HEK293T (cell line): ENCODE measurements around the gene VSTM4.

ENCODE experiments used
- CTCF ChIA-PET: fragments of 350-600 bp; formaldehyde crosslinking; extraction: SDS; loops from one replicate; lab custom pipeline; 2021; ENCODE audit warnings: antibody characterized with exemption, inconsistent platforms; lab: Yijun Ruan, JAX
- POLR2A ChIA-PET: fragments of 350-600 bp; formaldehyde crosslinking; extraction: SDS; loops from one replicate; lab custom pipeline; 2020; ENCODE audit warnings: antibody characterized with exemption, inconsistent platforms; lab: Yijun Ruan, JAX
- DNase-seq: peaks from one replicate; pipeline ENCODE4 v3.0.0; 2012; ENCODE audit warnings: mixed read lengths; ENCODE audit errors: extremely low spot score
- ARNT ChIP-seq: fragments of 450-650 bp; IDR thresholded peaks from 2 replicates; pipeline ENCODE4 v1.6.1; 2017; ENCODE audit warnings: mild to moderate bottlenecking
- BHLHE40 ChIP-seq: fragments of 450-650 bp; IDR thresholded peaks from 2 replicates; pipeline ENCODE4 v1.6.1; 2016; ENCODE audit warnings: mild to moderate bottlenecking, moderate library complexity, borderline replicate concordance
- CTBP1 ChIP-seq: fragments of 450-650 bp; IDR thresholded peaks from 2 replicates; pipeline ENCODE4 v1.6.1; 2016; ENCODE audit warnings: borderline replicate concordance
- ELF4 ChIP-seq: fragments of 450-650 bp; IDR thresholded peaks from 2 replicates; pipeline ENCODE4 v1.6.1; 2017; ENCODE audit warnings: antibody characterized with exemption
- FOXA1 ChIP-seq: fragments of 450-650 bp; IDR thresholded peaks from 2 replicates; pipeline ENCODE4 v1.6.1; 2016; ENCODE audit warnings: mild to moderate bottlenecking
- FOXK2 ChIP-seq: fragments of 450-650 bp; IDR thresholded peaks from 2 replicates; pipeline ENCODE4 v1.6.1; 2016; ENCODE audit warnings: mild to moderate bottlenecking
- FOXM1 ChIP-seq: fragments of 450-650 bp; IDR thresholded peaks from 2 replicates; pipeline ENCODE4 v1.6.1; 2017; ENCODE audit warnings: mild to moderate bottlenecking, borderline replicate concordance
- HDGF ChIP-seq: fragments of 450-650 bp; IDR thresholded peaks from 2 replicates; pipeline ENCODE4 v1.6.1; 2017; ENCODE audit warnings: antibody characterized with exemption, borderline replicate concordance
- L3MBTL2 ChIP-seq: fragments of 450-650 bp; conservative IDR thresholded peaks from 2 replicates; pipeline ENCODE4 v1.6.1; 2016; ENCODE audit warnings: mild to moderate bottlenecking
- LEF1 ChIP-seq: fragments of 450-650 bp; IDR thresholded peaks from 2 replicates; pipeline ENCODE4 v1.6.1; 2017; ENCODE audit warnings: mild to moderate bottlenecking, borderline replicate concordance
- NFRKB ChIP-seq: fragments of 450-650 bp; IDR thresholded peaks from 2 replicates; pipeline ENCODE4 v1.6.1; 2016; ENCODE audit warnings: mild to moderate bottlenecking, moderate library complexity
- SP1 ChIP-seq: fragments of 450-650 bp; IDR thresholded peaks from 2 replicates; pipeline ENCODE4 v1.6.1; 2017
- SUZ12 ChIP-seq: fragments of 450-650 bp; IDR thresholded peaks from 2 replicates; pipeline ENCODE4 v1.6.1; 2016; ENCODE audit warnings: mild to moderate bottlenecking
- TARDBP ChIP-seq: fragments of 450-650 bp; IDR thresholded peaks from 2 replicates; pipeline ENCODE4 v1.6.1; 2016
- ZNF384 ChIP-seq: fragments of 450-650 bp; IDR thresholded peaks from 2 replicates; pipeline ENCODE4 v1.6.1; 2016
- TF ChIP-seq, protein P1 (sequence below): fragments of 450-650 bp; IDR thresholded peaks from 2 replicates; pipeline ENCODE4 v1.6.1; 2016

Gene VSTM4

DNA sequence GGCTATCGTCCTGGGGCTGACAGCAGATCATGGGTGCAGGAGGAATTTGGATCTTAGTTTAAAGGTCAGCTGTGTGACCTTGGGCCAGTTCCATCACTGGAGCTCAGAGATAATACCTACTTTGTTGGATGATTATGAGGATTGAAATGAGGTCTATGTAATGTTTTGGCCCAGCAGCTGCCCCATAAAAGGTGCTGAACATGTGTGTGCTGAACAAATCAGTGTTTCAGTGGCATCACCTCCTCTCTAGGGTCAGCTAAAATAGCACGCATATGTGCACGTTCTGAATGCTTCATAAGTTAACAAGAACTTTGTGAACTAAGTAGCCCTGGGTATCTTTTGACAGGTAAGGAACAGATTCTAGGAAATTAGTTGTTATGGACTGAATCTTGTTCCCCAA, 90.8 kb downstream of the VSTM4 start:
- POLR2A ChIA-PET = no interaction called here
- CTCF ChIA-PET = no interaction called here
- no peak for TF ChIP-seq SUZ12
- TF ChIP-seq ELF4 = no peak
- no peak for TF ChIP-seq NFRKB
- TF ChIP-seq CTBP1 = no peak
- TF ChIP-seq, protein P1, sequence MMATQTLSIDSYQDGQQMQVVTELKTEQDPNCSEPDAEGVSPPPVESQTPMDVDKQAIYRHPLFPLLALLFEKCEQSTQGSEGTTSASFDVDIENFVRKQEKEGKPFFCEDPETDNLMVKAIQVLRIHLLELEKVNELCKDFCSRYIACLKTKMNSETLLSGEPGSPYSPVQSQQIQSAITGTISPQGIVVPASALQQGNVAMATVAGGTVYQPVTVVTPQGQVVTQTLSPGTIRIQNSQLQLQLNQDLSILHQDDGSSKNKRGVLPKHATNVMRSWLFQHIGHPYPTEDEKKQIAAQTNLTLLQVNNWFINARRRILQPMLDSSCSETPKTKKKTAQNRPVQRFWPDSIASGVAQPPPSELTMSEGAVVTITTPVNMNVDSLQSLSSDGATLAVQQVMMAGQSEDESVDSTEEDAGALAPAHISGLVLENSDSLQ = no peak
- no peak for TF ChIP-seq FOXK2
- no peak for TF ChIP-seq SP1
- no peak for TF ChIP-seq LEF1
- no peak for TF ChIP-seq ZNF384
- TF ChIP-seq FOXM1 = no peak
- DNase-seq = no peak

DNA sequence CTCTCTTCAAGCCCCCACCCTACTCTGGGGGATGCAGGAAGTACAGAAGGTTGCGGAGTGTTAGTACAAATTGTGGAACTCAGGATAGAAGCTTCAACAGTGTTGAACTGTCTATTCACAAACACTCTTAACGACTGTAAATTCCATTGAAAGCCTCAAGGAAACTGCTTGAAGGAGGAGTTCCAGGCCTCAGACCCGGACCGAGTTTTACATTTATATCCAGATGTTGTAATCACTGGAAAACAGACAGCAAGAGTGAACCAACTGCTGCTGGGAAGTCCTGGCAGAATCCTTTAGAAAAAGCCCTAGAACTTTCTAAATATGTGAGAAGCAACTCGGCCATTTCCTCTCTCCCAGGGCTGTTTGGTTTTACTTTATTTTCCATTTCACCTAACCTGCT, 91.6 kb downstream of the VSTM4 start:
- DNase-seq = no peak
- ChIA-PET POLR2A (no interaction called here), CTCF (no interaction called here)
- TF ChIP-seq ARNT (no peak), HDGF (no peak), ELF4 (no peak), FOXA1 (no peak), ZNF384 (no peak), LEF1 (no peak), SUZ12 (no peak), CTBP1 (no peak), NFRKB (no peak), FOXK2 (no peak), TARDBP (no peak), SP1 (no peak), FOXM1 (no peak), BHLHE40 (no peak), L3MBTL2 (no peak)
- TF ChIP-seq, protein P1 = no peak

DNA sequence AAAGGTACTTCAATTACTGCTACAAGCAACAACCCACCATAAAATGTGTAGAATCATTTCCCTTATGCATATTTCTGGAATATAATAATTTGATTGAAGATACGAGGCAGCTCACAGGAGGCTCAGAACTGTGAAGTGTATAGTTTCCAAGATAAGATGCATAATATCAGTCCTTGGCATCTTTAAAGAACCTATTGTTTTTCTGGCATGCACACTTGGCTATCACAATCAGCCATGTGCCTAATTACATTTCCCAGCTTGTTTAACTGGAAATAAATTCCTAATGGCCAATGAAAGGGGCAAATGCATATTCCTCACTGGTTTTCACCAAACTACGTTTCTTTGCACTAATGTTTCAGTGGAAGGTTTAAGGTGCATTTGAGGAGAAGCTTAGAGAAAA, 92.3 kb downstream of the VSTM4 start:
- no peak for DNase-seq
- ChIA-PET CTCF (no interaction called here), POLR2A (no interaction called here)
- TF ChIP-seq ELF4 (no peak), SUZ12 (no peak), HDGF (no peak), FOXK2 (no peak), CTBP1 (no peak), L3MBTL2 (no peak), LEF1 (no peak), SP1 (no peak), ZNF384 (no peak), NFRKB (no peak), TARDBP (no peak)
- TF ChIP-seq, protein P1 = no peak

DNA sequence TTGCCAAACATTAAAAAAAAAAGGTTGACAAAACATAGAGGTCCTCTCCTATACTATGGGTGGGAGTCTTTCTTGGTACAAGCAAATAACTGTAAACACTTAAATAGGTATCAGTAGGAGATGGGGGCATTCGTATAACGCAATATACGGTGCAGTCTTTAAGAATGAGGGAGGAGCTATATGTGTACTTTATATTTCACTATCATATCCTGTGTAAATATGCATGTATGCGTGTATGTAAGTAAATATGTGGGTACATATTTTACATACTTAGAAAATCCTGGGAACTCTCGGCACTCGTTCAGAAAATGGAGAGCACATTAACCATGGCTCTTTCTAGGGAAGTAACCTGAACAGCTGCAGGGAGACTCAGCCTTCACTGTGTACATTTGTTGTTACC, 93.6 kb downstream of the VSTM4 start:
- DNase-seq = no peak
- ChIA-PET CTCF (no interaction called here), POLR2A (no interaction called here)
- TF ChIP-seq TARDBP (no peak), FOXA1 (no peak), L3MBTL2 (no peak), CTBP1 (no peak), ZNF384 (no peak), BHLHE40 (no peak), ARNT (no peak), FOXK2 (no peak), NFRKB (no peak), FOXM1 (no peak), SUZ12 (no peak), LEF1 (no peak), SP1 (no peak), ELF4 (no peak), HDGF (no peak)
- TF ChIP-seq, protein P1 = no peak

DNA sequence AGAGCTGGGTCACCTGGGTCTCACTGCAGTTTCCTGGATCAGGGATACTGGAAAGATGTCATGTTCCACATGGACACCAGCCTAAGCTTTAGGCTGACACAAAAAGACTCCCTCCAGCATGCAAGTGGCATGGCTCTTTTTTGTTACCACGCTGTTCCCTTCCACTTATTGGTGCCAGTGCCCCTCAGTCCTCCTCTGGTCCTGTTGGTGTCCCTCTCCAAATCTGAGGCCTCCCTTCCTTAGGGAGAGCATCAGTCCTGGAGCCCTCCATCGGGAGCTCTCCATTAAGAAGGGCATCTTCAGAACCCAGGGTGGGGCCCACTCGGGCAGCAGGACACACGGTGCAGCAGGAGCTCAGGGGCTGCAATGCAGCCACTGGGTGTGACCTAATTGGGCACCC, 99.6 kb downstream of the VSTM4 start:
- ChIA-PET POLR2A (no interaction called here), CTCF (no interaction called here)
- TF ChIP-seq ELF4 = no peak
- DNase-seq = no peak

DNA sequence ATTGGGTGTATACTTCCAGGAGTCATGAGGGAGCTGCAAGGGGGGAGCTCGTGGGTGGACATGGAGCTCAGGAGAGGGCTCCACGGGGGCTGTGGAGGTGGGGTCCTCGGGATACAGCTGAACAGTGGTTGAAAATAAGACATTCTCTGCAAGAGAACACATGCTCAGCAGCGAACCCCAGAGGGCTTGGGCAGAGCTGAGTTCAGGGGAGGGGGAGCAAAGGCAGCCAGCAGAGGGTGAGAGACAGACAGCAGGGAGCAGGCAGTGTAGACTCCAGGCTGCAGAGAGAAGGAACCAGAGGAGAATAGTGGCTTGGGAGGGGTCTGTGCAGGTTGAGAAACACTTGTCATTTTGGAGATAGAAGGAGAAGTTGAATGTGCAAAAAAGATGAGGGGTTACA, 102.7 kb downstream of the VSTM4 start:
- DNase-seq = no peak
- ChIA-PET POLR2A (no interaction called here), CTCF (interaction anchor here (1.4 to 1.6 kb wide), 2 partner anchors 11 to 356 kb away, joined by 3 to 4 read pairs; no protein-coding TSS in a partner anchor)
- TF ChIP-seq BHLHE40 = no peak
- TF ChIP-seq FOXM1 = no peak
- no peak for TF ChIP-seq HDGF
- no peak for TF ChIP-seq FOXK2
